Pancreas (tissue), 8 donors: ENCODE data around the gene GNA12. TPM values are rescaled to one million over a fixed set of nuclear protein-coding genes. Genes with fewer than 3 reads are reported as not detected.

Experiments
- polyA plus RNA-seq, 2 donors: library from polyadenylated mRNA; stranded (reverse); fragments of 200-250 nt; gene quantifications; one replicate each; pipeline ENCODE4 v1.2.3, GENCODE V29; 2013
- total RNA-seq, 6 donors: library from RNA; stranded (reverse); fragmentation: NEBNext Ultra II Directional in 4 of 6; extraction: Animal tissue kit (Norgen Biotek cat#: 25700) in 4 of 6; gene quantifications; one replicate each; pipeline versions ENCODE4 v1.2.1 to v1.2.4, GENCODE V29; 2021 to 2023
- donor health status: healthy with polysubstance abuse.
- donor health status: DM: no; HTN: no; CAD: no; lungs with moderate emphysema.
- donor health status: DM: no; HTN: no; CAD: no.
- donor health status: Bipolar disorder and iron deficiency.
- donor health status: DM: yes; HTN: yes; CAD: no.
- donor health status: DM: no; HTN: no; CAD: no.
- donor health status: DM: no; HTN: no; CAD: no.
- donor health status: DM: yes; HTN: yes; CAD: no.

GNA12 gene
- total and polyA plus RNA-seq, 8 donors, result 7.5 to 23.0 (median 15.9) TPM

Other genes starting within 250 kb of the GNA12 start
- 10 to 100 TPM in 3 of 6 donors, 1 to 10 TPM in 3; 4.9 to 31.9 (median 8.4) TPM for gene TTYH3, start 212.3 kb downstream of the GNA12 start, total RNA-seq
- 10 to 100 TPM in 1 of 2 donors, 1 to 10 TPM in 1; 6.7 to 10.5 TPM for gene TTYH3, start 212.3 kb downstream of the GNA12 start, polyA plus RNA-seq
- gene AMZ1, start 156.1 kb downstream of the GNA12 start, total RNA-seq, result under 1 TPM in 1 of 6 donors, not detected in 5; 0.19 TPM
- under 1 TPM; 0.04 to 0.05 TPM for gene AMZ1, start 156.1 kb downstream of the GNA12 start, polyA plus RNA-seq
- 1 to 10 TPM in 4 of 6 donors, under 1 TPM in 2; 0.31 to 6.2 (median 1.2) TPM for gene CARD11, start 199.6 kb upstream of the GNA12 start, total RNA-seq
- gene CARD11, start 199.6 kb upstream of the GNA12 start, polyA plus RNA-seq, result 1 to 10 TPM; 1.9 to 2.2 TPM